ENCODE results near the gene GPR152. TPM values are rescaled to one million over a fixed set of nuclear protein-coding genes. Genes with fewer than 3 reads are reported as not detected.

The GPR152 gene
- total RNA-seq, 2 donors from 2014 or later = not detected

DNA sequence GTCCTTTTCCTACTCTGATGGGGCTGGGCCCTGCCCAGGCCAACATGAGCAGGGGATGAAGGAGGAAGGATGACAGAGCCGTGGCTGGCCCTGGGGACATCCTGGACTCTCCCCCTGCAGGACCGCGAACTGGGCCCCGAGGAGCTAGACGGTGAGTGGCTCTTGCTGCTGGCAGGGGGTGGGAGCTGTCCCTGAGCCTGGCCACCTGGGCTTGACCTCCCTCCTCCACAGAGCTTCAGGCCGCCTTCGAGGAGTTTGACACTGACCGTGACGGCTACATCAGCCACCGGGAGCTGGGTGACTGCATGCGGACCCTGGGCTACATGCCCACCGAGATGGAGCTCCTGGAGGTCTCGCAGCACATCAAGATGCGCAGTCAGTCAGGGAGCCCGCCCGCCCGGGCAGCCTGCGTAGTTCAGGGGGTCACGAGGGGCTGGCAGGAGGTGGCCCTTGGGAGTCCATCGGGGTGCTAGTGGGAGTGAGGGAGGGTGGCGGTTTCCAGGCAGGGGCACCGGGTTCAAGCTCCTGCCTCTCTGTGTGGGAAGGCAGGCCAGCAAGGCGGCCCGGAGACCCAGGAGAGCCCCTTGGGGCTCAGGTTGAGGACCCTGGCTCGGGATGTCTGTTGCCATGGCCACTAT is 3.7 kb upstream of the GPR152 start:
- Mint-ChIP-seq H3K27ac (no peak overlapping the region), H3K4me1 (no peaks in the 10 kb centered on the region), H3K4me3 (no peak overlapping the region), H3K9me3 (no peaks in the 10 kb centered on the region), H3K36me3 (ENCODE audit: low read depth) (no peaks in the 10 kb centered on the region), H3K27me3 (ENCODE audit: insufficient read depth) (peaks cover 8% of the 10 kb centered on the region)
- H3K4me1 ChIP-seq (ENCODE audit: control insufficient read depth, insufficient read depth, low read length) = no peaks in the 10 kb centered on the region
- H3K9me3 ChIP-seq (ENCODE audit: control insufficient read depth, low read length) = no peaks in the 10 kb centered on the region
- no peak overlapping the region for H3K27ac ChIP-seq (ENCODE audit: low read depth, low read length)
- H3K4me3 ChIP-seq (ENCODE audit: low read length) = no peak overlapping the region
- H3K9ac ChIP-seq (ENCODE audit: extremely low read depth, low read length, poor library complexity, severe bottlenecking) = no peak overlapping the region
- DNase-seq = no peak
- TF ChIP-seq, protein P1, sequence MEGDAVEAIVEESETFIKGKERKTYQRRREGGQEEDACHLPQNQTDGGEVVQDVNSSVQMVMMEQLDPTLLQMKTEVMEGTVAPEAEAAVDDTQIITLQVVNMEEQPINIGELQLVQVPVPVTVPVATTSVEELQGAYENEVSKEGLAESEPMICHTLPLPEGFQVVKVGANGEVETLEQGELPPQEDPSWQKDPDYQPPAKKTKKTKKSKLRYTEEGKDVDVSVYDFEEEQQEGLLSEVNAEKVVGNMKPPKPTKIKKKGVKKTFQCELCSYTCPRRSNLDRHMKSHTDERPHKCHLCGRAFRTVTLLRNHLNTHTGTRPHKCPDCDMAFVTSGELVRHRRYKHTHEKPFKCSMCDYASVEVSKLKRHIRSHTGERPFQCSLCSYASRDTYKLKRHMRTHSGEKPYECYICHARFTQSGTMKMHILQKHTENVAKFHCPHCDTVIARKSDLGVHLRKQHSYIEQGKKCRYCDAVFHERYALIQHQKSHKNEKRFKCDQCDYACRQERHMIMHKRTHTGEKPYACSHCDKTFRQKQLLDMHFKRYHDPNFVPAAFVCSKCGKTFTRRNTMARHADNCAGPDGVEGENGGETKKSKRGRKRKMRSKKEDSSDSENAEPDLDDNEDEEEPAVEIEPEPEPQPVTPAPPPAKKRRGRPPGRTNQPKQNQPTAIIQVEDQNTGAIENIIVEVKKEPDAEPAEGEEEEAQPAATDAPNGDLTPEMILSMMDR (conservative IDR thresholded peaks at IDR 0.05) = no peak
- 94 to 95% methylated on average over 11 to 25 of the region's 25 CpGs for WGBS, 2 experiments (ENCODE audit: insufficient coverage in 1 of 2, insufficient read length in 1 of 2)
- no peaks in the 10 kb centered on the region for H3K27me3 ChIP-seq (ENCODE audit: control insufficient read depth, insufficient read depth, low read length, poor library complexity, severe bottlenecking)
- H3K36me3 ChIP-seq (ENCODE audit: control insufficient read depth, insufficient read depth, low read length) = no peaks in the 10 kb centered on the region

DNA sequence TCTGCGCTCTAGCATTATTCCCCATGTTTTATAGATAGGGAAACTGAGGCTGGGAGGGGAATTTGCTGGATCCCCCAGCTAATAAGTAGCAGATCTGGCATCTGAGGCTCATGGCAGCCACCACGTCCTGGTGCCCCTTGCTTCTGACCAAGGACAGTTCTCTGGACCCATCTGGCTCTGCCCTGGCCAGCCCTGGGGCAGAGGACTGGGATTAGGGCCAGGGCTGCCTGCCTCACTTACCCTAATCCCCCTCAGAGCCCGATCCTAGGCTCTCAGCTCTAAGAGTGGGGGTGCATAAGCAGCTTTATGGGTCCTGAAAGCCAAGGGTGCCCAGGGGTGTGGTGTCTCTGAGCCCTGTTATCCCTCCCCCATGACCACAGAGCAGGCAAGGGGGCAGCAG is 2.5 kb upstream of the GPR152 start, which contains the start of gene CABP4:
CABP4 (plus strand) TSS at position 301 of the 400 bp plus-strand sequence; CDS start at position 371, 70 bp downstream.
- DNase-seq = no peak
- H3K27me3 ChIP-seq (ENCODE audit: control insufficient read depth, insufficient read depth, low read length, poor library complexity, severe bottlenecking) = no peaks in the 10 kb centered on the region
- H3K9ac ChIP-seq (ENCODE audit: extremely low read depth, low read length, poor library complexity, severe bottlenecking) = no peak within 1 kb of the TSS
- Mint-ChIP-seq H3K36me3 (ENCODE audit: low read depth) (no peaks in the 10 kb centered on the region), H3K4me1 (no peaks in the 10 kb centered on the region), H3K27me3 (ENCODE audit: insufficient read depth) (peaks cover 6% of the 10 kb centered on the region), H3K27ac (no peak within 1 kb of the TSS), H3K9me3 (no peaks in the 10 kb centered on the region), H3K4me3 (no peak within 1 kb of the TSS)
- TF ChIP-seq, protein P1 (conservative IDR thresholded peaks at IDR 0.05) = no peak
- H3K9me3 ChIP-seq (ENCODE audit: control insufficient read depth, low read length) = no peaks in the 10 kb centered on the region
- H3K4me1 ChIP-seq (ENCODE audit: control insufficient read depth, insufficient read depth, low read length) = no peaks in the 10 kb centered on the region
- no peak within 1 kb of the TSS for H3K27ac ChIP-seq (ENCODE audit: low read depth, low read length)
- no peak within 1 kb of the TSS for H3K4me3 ChIP-seq (ENCODE audit: low read length)
- WGBS, 2 experiments (ENCODE audit: insufficient coverage in 1 of 2, insufficient read length in 1 of 2) = 85 to 100% methylated on average over 1 to 3 of the region's 3 CpGs
- H3K36me3 ChIP-seq (ENCODE audit: control insufficient read depth, insufficient read depth, low read length) = no peaks in the 10 kb centered on the region

DNA sequence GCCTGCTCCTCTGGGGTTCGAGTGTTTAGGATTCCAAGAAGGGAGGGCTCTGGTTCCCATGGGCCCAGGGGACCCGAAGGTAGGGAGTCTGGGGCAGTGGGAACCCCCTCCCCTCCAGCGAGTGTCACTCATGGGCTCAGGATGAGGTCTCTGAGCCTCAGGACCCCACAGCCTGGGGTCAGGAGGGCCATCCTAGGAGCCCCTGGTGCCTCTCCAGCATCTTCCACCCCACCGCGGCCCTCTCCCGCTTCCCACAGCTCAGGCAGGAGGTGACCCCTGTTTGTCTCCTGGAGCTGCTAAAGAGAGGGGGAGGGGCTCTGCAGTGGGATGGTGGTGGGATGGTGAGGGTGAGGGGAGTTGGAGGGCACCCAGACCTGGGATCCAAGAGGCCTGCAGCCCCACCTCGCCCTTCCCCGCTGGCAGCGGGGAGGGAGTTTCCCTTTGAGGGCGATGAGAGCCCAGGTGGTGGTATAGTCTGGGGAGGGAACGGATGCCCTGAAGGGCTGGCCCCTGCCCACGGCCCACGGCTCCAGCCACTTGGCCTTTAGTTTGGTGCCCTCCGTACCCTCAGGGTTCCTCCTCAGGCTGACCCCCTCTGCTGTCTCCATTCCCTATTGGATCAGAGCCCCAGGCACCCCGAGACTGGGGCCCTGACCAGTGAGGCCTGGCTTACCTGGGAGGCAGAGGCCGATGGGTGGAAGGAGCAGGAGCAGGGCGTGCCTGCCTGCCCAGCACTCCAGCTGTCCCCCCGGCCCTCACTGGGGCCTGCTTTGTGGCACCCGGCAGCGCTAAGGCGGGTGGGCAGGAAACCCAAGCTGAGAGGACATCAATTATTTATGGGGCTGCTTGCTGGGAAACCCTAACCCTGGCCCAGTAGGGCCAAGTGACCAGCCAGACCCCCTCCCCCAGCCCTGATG is 1.5 kb upstream of the GPR152 start:
- Histone ChIP-seq H3K9me3 (ENCODE audit: control insufficient read depth, low read length) (no peaks in the 10 kb centered on the region), H3K9ac (ENCODE audit: extremely low read depth, low read length, poor library complexity, severe bottlenecking) (no peak overlapping the region), H3K27ac (ENCODE audit: low read depth, low read length) (no peak overlapping the region), H3K4me1 (ENCODE audit: control insufficient read depth, insufficient read depth, low read length) (no peaks in the 10 kb centered on the region), H3K27me3 (ENCODE audit: control insufficient read depth, insufficient read depth, low read length, poor library complexity, severe bottlenecking) (no peaks in the 10 kb centered on the region), H3K4me3 (ENCODE audit: low read length) (no peak overlapping the region), H3K36me3 (ENCODE audit: control insufficient read depth, insufficient read depth, low read length) (no peaks in the 10 kb centered on the region)
- Mint-ChIP-seq H3K27ac (no peak overlapping the region), H3K27me3 (ENCODE audit: insufficient read depth) (peaks cover 4% of the 10 kb centered on the region), H3K4me1 (no peaks in the 10 kb centered on the region), H3K4me3 (no peak overlapping the region), H3K9me3 (no peaks in the 10 kb centered on the region), H3K36me3 (ENCODE audit: low read depth) (no peaks in the 10 kb centered on the region)
- TF ChIP-seq, protein P1 (conservative IDR thresholded peaks at IDR 0.05) = no peak
- DNase-seq = no peak
- 92 to 95% methylated on average over 8 to 21 of the region's 21 CpGs for WGBS, 2 experiments (ENCODE audit: insufficient coverage in 1 of 2, insufficient read length in 1 of 2)

Measured in endodermal cell (in vitro differentiated cells).